Lower leg skin (tissue), 4 donors: ENCODE results near the gene FCGBP. TPM values are rescaled to one million over a fixed set of nuclear protein-coding genes. Genes with fewer than 3 reads are reported as not detected.

Source experiments
- DNase-seq, 2 donors: peaks; one replicate each; pipeline ENCODE4 v3.0.0-alpha.2; 2019; ENCODE audit warnings: low spot score in 2 of 2
- H3K4me3 ChIP-seq: fragments of 200-600 bp; sonication (generic); 2 replicates; pipeline ENCODE4 v1.5.1; 2017; ENCODE audit warnings: mild to moderate bottlenecking, low read depth; ENCODE audit not compliant: poor library complexity, severe bottlenecking
- POLR2A ChIP-seq, 2 donors: fragments of 450-650 bp; IDR thresholded peaks; one replicate each; pipeline ENCODE4 v1.6.1; 2016 to 2017; ENCODE audit warnings: antibody characterized with exemption in 2 of 2, mild to moderate bottlenecking in 1 of 2, moderate library complexity in 1 of 2
- WGBS, 2 donors: methylation state at CpG; one replicate each; pipeline ENCODE4 v1.1.5; 2018; 5-methylcytosine and 5-hydroxymethylcytosine counted together
- intact Hi-C: fragments of 100-400 bp; cut with DNase I; formaldehyde crosslinking; loops from one replicate; pipeline ENCODE4 v1.15.0; 2023; ENCODE audit warnings: low total_unique reads
- total RNA-seq, 4 donors: library from RNA; depleted of rRNA; stranded (reverse); fragments of >200 nt; gene quantifications; one replicate each; pipeline ENCODE4 v1.1.0, GENCODE V29; 2016
- TF ChIP-seq, protein P1 (sequence below), 3 donors: fragments of 450-650 bp; IDR thresholded peaks; one replicate each; pipeline ENCODE4 v1.5.1; 2016; ENCODE audit warnings: antibody characterized with exemption in 3 of 3, mild to moderate bottlenecking in 3 of 3, moderate library complexity in 2 of 3

FCGBP gene
- total RNA-seq, 4 donors from 2014 or later, result 155 to 286 (median 194) TPM

DNA sequence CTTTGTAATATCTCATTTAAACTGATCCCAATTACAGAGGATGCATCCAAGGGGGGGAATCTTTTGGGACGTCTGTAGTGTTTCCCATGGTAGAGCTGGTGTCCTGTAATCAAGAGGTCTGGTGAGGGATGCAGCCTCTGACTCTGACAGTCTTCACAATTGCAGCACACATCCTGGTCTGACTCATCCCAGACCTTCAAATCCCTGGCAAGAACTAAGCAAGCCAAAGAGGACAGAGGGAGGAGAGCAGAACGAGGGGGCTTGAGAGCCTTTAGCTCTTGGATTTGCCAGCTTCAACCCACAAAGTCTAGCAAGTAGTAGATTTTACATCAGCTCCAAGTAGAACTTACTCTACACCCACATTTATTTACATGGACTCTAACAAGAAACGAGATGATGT, 17.3 kb upstream of the FCGBP start:
- intact Hi-C loops, result no loop called here
- H3K4me3 ChIP-seq, result no peak overlapping the region
- 40 to 56% methylated on average over 3 of the region's 3 CpGs for WGBS, 2 donors
- TF ChIP-seq POLR2A (IDR thresholded peaks at IDR 0.05), result no peak
- TF ChIP-seq, protein P1, sequence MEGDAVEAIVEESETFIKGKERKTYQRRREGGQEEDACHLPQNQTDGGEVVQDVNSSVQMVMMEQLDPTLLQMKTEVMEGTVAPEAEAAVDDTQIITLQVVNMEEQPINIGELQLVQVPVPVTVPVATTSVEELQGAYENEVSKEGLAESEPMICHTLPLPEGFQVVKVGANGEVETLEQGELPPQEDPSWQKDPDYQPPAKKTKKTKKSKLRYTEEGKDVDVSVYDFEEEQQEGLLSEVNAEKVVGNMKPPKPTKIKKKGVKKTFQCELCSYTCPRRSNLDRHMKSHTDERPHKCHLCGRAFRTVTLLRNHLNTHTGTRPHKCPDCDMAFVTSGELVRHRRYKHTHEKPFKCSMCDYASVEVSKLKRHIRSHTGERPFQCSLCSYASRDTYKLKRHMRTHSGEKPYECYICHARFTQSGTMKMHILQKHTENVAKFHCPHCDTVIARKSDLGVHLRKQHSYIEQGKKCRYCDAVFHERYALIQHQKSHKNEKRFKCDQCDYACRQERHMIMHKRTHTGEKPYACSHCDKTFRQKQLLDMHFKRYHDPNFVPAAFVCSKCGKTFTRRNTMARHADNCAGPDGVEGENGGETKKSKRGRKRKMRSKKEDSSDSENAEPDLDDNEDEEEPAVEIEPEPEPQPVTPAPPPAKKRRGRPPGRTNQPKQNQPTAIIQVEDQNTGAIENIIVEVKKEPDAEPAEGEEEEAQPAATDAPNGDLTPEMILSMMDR (IDR thresholded peaks at IDR 0.05), result no peak
- DNase-seq, result no peak

DNA sequence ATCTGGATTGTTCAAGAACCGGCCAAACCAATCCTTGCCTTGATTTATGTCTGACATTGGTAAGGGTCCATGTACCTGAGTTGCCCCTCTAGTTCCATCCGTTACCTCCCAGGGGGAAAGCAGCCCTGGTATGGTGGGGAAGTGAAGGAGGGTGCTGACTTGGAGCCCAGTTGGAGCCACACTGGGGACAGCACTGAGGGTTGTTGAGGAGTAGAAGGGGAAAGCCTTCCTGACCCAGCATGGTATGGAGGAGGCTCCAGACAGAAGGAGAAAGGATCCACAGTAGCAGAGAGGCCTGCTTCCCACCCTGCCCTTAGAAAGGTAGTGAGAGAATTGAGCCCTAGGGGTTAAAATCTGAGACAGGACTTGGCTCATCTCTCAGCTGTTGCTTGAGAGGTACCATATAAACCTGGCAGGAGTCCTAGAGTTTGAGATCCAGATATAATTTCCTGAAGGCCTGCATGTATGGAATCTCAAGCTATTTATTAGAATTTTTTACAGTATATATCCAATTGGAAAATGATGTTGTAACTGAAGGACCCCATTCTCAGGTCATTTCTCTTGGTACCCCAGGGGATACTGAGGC, 16.7 kb upstream of the FCGBP start:
- DNase-seq, result no peak
- H3K4me3 ChIP-seq, result no peak overlapping the region
- intact Hi-C loops, result no loop called here
- 81 to 83% methylated on average over 2 of the region's 2 CpGs for WGBS, 2 donors
- TF ChIP-seq POLR2A (IDR thresholded peaks at IDR 0.05), result no peak
- TF ChIP-seq, protein P1 (IDR thresholded peaks at IDR 0.05), result no peak

DNA sequence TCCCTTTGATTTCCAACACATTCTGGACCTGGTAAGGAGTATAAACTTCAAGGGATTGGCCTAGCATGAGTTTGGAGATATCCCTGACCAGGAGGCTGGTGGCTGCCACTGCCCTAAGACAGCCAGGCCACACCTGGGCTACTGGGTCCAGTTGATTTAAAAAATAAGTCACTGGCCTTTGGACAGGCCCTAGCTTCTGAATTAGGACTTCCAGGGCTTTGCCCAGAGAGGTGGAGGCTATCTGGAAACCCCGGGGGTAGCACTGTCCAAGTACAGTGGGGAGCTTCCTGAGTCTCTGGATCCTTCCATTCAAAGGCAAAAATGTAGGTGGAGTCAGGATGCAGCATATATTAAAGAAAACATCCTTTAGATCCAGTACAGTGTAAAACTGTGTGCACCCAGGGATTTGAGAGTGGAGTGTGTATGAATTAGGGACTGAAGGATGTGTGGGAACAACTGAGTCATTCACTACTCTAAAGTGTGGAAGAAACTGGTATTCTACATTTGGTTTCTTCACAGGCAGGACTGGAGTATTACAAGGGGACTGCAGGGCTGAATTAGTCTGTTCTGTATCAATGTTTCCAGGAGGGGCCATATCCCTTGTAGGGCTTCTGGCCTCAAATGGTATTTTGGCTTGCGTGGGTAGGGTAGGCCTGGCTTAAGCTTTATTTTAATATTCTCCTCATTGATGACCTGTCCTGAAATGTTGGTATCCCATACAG, 14.8 kb upstream of the FCGBP start:
- no peak for DNase-seq
- 88 to 90% methylated on average over 2 of the region's 2 CpGs for WGBS, 2 donors
- intact Hi-C loops, result no loop called here
- no peak overlapping the region for H3K4me3 ChIP-seq
- TF ChIP-seq POLR2A (IDR thresholded peaks at IDR 0.05), result no peak
- TF ChIP-seq, protein P1 (IDR thresholded peaks at IDR 0.05), result no peak

DNA sequence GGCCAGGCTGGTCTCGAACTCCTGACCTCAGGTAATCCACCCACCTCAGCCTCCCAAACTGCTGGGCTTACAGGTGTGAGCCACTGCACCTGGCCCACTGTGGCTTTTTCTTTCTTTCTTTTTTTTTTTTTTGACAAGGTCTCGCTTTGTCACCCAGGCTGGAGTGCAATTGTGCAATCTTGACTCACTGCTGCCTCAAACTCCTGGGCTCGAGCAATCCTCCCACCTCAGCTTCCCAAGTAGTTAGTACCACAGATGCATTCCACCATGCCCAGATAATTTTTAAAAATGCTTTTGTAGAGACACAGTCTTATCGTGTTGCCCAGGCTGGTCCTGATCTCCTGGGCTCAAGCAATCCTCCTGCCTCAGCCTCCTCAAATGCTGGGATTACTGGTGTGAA, 12.1 kb upstream of the FCGBP start:
- no peak for DNase-seq
- WGBS, 2 donors, result 74 to 86% methylated on average over 4 of the region's 4 CpGs
- intact Hi-C loops, result no loop called here
- TF ChIP-seq POLR2A (IDR thresholded peaks at IDR 0.05), result no peak
- TF ChIP-seq, protein P1 (IDR thresholded peaks at IDR 0.05), result no peak
- H3K4me3 ChIP-seq, result no peak overlapping the region

DNA sequence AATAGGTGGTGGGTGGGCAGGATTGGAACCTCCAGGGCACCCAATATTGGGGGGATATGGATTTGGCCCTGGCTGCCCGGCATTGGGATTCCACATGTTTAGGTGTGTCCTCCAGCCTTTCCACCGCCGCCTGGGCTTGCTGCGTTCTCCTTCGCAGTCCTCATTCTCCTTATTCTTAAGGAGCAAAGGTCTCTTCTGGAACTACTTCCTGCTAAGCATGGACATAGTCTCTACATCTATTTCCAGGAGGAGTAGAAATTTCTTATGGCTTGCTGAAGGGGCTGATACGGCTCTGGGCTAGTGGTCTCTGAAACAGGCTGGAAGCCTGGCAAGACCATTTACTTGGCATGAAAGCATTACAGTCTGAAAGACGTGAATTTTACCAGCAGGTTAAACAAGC, 9.2 kb upstream of the FCGBP start:
- DNase-seq, result no peak
- TF ChIP-seq, protein P1 (IDR thresholded peaks at IDR 0.05), result no peak
- TF ChIP-seq POLR2A (IDR thresholded peaks at IDR 0.05), result no peak
- no peak overlapping the region for H3K4me3 ChIP-seq
- 88 to 89% methylated on average over 7 of the region's 7 CpGs for WGBS, 2 donors
- intact Hi-C loops, result no loop called here
